Measurements from ENCODE around the gene ADCY7. TPM values are rescaled to one million over a fixed set of nuclear protein-coding genes. Genes with fewer than 3 reads are reported as not detected.

ADCY7 gene
- total RNA-seq, 4 donors from 2014 or later, result 4.6 to 44.9 (median 14.1) TPM

- TF ChIP-seq EP300 (IDR thresholded peaks at IDR 0.05; ENCODE audit: low read depth) (no peak), CTCF (IDR thresholded peaks at IDR 0.05) (no peak), POLR2A (IDR thresholded peaks at IDR 0.05) (no peak), POLR2AphosphoS5 (IDR thresholded peaks at IDR 0.05) (no peak)
- no peaks in the 10 kb centered on the region for H3K9me3 ChIP-seq
- in situ Hi-C loops (cut with MboI; ENCODE audit: low pct_ligation_motif_present in 1 of 4, low pct_unique_long_range_greater_than_20kb in 1 of 4, low sequenced_read_pairs in 3 of 4), result loop anchor here (5.0 to 25.0 kb wide), 9 partner anchors 115 to 428 kb away; partner anchors contain the start of gene CNEP1R1 (in 2 of the 4)
These were observed 93.3 kb downstream of the ADCY7 start for GRCh38 chr16:50359626-50360025.

GRCh38 chr16:50360033-50360778 is 93.9 kb downstream of the ADCY7 start:
- no peaks in the 10 kb centered on the region for H3K9me3 ChIP-seq
- DNase-seq, result no peak
- H3K36me3 ChIP-seq, result peaks cover 0 to 17% (median 0%) of the 10 kb centered on the region in 4 donors
- intact Hi-C loops (cut with DNase I; ENCODE audit: low total_unique reads) (loop anchor here (10.0 kb wide), 1 partner anchor 145 kb away; no protein-coding TSS in a partner anchor), in situ Hi-C loops (cut with MboI; ENCODE audit: low pct_ligation_motif_present in 1 of 4, low pct_unique_long_range_greater_than_20kb in 1 of 4, low sequenced_read_pairs in 3 of 4) (loop anchor here (10.0 to 25.0 kb wide), 5 partner anchors 123 to 427 kb away; partner anchors contain the start of gene CNEP1R1 (in 1 of the 4))
- H3K4me3 ChIP-seq, result no peak overlapping the region
- no peaks in the 10 kb centered on the region for H3K27me3 ChIP-seq
- no peak overlapping the region for H3K27ac ChIP-seq
- WGBS, 2 donors (ENCODE audit: low coverage in 1 of 2), result 81 to 82% methylated on average over 5 to 6 of the region's 6 CpGs
- no peak for TF ChIP-seq CTCF (IDR thresholded peaks at IDR 0.05)
- no peak for TF ChIP-seq POLR2AphosphoS5 (IDR thresholded peaks at IDR 0.05)
- no peak for TF ChIP-seq EP300 (IDR thresholded peaks at IDR 0.05; ENCODE audit: low read depth)
- TF ChIP-seq POLR2A (IDR thresholded peaks at IDR 0.05), result no peak
- peaks cover 0 to 10% (median 2%) of the 10 kb centered on the region in 4 donors for H3K4me1 ChIP-seq

More at GRCh38 chr16:50359626-50360025, 93.3 kb downstream of the ADCY7 start:
- no peaks in the 10 kb centered on the region for H3K27me3 ChIP-seq
- no peak overlapping the region for H3K4me3 ChIP-seq
- H3K27ac ChIP-seq, result no peak overlapping the region
- WGBS, 2 donors (ENCODE audit: low coverage in 1 of 2), result 38 to 44% methylated on average over 1 of the region's 1 CpG
- DNase-seq, result no peak
- H3K36me3 ChIP-seq, result peaks cover 0 to 14% (median 0%) of the 10 kb centered on the region in 4 donors
- peaks cover 0 to 4% (median 0%) of the 10 kb centered on the region in 4 donors for H3K4me1 ChIP-seq
- intact Hi-C loops (cut with DNase I; ENCODE audit: low total_unique reads), result loop anchor here (10.0 kb wide), 1 partner anchor 145 kb away; no protein-coding TSS in a partner anchor

- Histone ChIP-seq H3K9me3 (no peaks in the 10 kb centered on the region), H3K4me3 (no peak overlapping the region), H3K27ac (no peak overlapping the region), H3K27me3 (no peaks in the 10 kb centered on the region), H3K4me1 (peaks cover 0 to 15% (median 2%) of the 10 kb centered on the region in 4 donors), H3K36me3 (peaks cover 0 to 11% (median 0%) of the 10 kb centered on the region in 4 donors)
- no peak for TF ChIP-seq POLR2A (IDR thresholded peaks at IDR 0.05)
- TF ChIP-seq POLR2AphosphoS5 (IDR thresholded peaks at IDR 0.05), result no peak
- no peak for TF ChIP-seq EP300 (IDR thresholded peaks at IDR 0.05; ENCODE audit: low read depth)
- no peak for TF ChIP-seq CTCF (IDR thresholded peaks at IDR 0.05)
- intact Hi-C loops (cut with DNase I; ENCODE audit: low total_unique reads) (loop anchor here (10.0 kb wide), 1 partner anchor 146 kb away; no protein-coding TSS in a partner anchor), in situ Hi-C loops (cut with MboI; ENCODE audit: low pct_ligation_motif_present in 1 of 4, low pct_unique_long_range_greater_than_20kb in 1 of 4, low sequenced_read_pairs in 3 of 4) (loop anchor here (10.0 to 25.0 kb wide), 5 partner anchors 123 to 427 kb away; partner anchors contain the start of gene CNEP1R1 (in 1 of the 4))
- DNase-seq, result no peak
- WGBS, 2 donors (ENCODE audit: low coverage in 1 of 2), result 61 to 70% methylated on average over 3 of the region's 3 CpGs
These were observed 94.4 kb downstream of the ADCY7 start for GRCh38 chr16:50360779-50361178.

- no peak for TF ChIP-seq POLR2AphosphoS5 (IDR thresholded peaks at IDR 0.05)
- no peak for TF ChIP-seq POLR2A (IDR thresholded peaks at IDR 0.05)
- TF ChIP-seq CTCF (IDR thresholded peaks at IDR 0.05), result no peak
- no peak for TF ChIP-seq EP300 (IDR thresholded peaks at IDR 0.05; ENCODE audit: low read depth)
- Histone ChIP-seq H3K9me3 (no peaks in the 10 kb centered on the region), H3K4me3 (no peak overlapping the region), H3K4me1 (peaks cover 8 to 38% (median 18%) of the 10 kb centered on the region in 4 donors), H3K36me3 (peaks cover 0 to 10% (median 0%) of the 10 kb centered on the region in 4 donors), H3K27me3 (no peaks in the 10 kb centered on the region), H3K27ac (no peak overlapping the region)
- intact Hi-C loops (cut with DNase I; ENCODE audit: low total_unique reads) (loop anchor here (10.0 kb wide), 1 partner anchor 149 kb away; no protein-coding TSS in a partner anchor), in situ Hi-C loops (cut with MboI; ENCODE audit: low pct_ligation_motif_present in 1 of 4, low pct_unique_long_range_greater_than_20kb in 1 of 4, low sequenced_read_pairs in 3 of 4) (loop anchor here (10.0 to 25.0 kb wide), 5 partner anchors 126 to 424 kb away; partner anchors contain the start of gene CNEP1R1 (in 1 of the 4))
- WGBS, 2 donors (ENCODE audit: low coverage in 1 of 2), result 90 to 94% methylated on average over 9 to 10 of the region's 10 CpGs
- DNase-seq, result no peak
These were observed 97.3 kb downstream of the ADCY7 start for GRCh38 chr16:50363656-50364055.
